ENCODE measurements around the gene CNOT6.

CNOT6 gene

GRCh38 chr5:180516440-180516839, 22.3 kb downstream of the CNOT6 start:
- POLR2A ChIA-PET = interaction anchor here (0.7 to 1.0 kb wide), 2 partner anchors 134 to 231 kb away, joined by 3 read pairs; no protein-coding TSS in a partner anchor
- TF ChIP-seq PRDM1 (tag by site-specific recombination; IDR thresholded peaks at IDR 0.05) (no peak), ZNF776 (tag by site-specific recombination; IDR thresholded peaks at IDR 0.05; ENCODE audit: borderline replicate concordance) (no peak), SP7 (tag by site-specific recombination; IDR thresholded peaks at IDR 0.05) (no peak), ZNF148 (tag by site-specific recombination; IDR thresholded peaks at IDR 0.05; ENCODE audit: borderline replicate concordance) (no peak), ZNF701 (tag by site-specific recombination; IDR thresholded peaks at IDR 0.05) (no peak), ZNF302 (tag by site-specific recombination; IDR thresholded peaks at IDR 0.05; ENCODE audit: low read depth) (no peak), FEZF1 (tag by site-specific recombination; IDR thresholded peaks at IDR 0.05) (peak; percentile 49), ZNF561 (tag by site-specific recombination; IDR thresholded peaks at IDR 0.05; ENCODE audit: borderline replicate concordance) (no peak), BCL6B (tag by site-specific recombination; IDR thresholded peaks at IDR 0.05) (no peak), ZNF473 (tag by site-specific recombination; IDR thresholded peaks at IDR 0.05) (no peak), PRDM6 (tag by site-specific recombination; IDR thresholded peaks at IDR 0.05) (peak; percentile 94), ZNF146 (tag by site-specific recombination; IDR thresholded peaks at IDR 0.05) (no peak), ZNF791 (tag by site-specific recombination; IDR thresholded peaks at IDR 0.05) (no peak), ZNF404 (tag by site-specific recombination; IDR thresholded peaks at IDR 0.05) (no peak), ZBTB26 (tag by site-specific recombination; optimal IDR thresholded peaks at IDR 0.05) (no peak), MZF1 (tag by site-specific recombination; IDR thresholded peaks at IDR 0.05; ENCODE audit: borderline replicate concordance) (no peak), ZNF514 (tag by site-specific recombination; IDR thresholded peaks at IDR 0.05) (no peak), ZSCAN4 (tag by site-specific recombination; IDR thresholded peaks at IDR 0.05) (no peak), ZNF223 (tag by site-specific recombination; IDR thresholded peaks at IDR 0.05) (no peak), EGR2 (tag by site-specific recombination; IDR thresholded peaks at IDR 0.05; ENCODE audit: low read depth) (no peak), ZNF16 (tag by site-specific recombination; IDR thresholded peaks at IDR 0.05; ENCODE audit: low read depth) (no peak), ZNF112 (tag by site-specific recombination; IDR thresholded peaks at IDR 0.05) (no peak), ZNF24 (tag by site-specific recombination; IDR thresholded peaks at IDR 0.05) (no peak), OSR2 (tag by site-specific recombination; IDR thresholded peaks at IDR 0.05) (peak; percentile 42; the same call in 1 of the 2 replicates), ZNF624 (tag by site-specific recombination; IDR thresholded peaks at IDR 0.05) (no peak), ZNF155 (tag by site-specific recombination; IDR thresholded peaks at IDR 0.05) (no peak), ZNF549 (tag by site-specific recombination; IDR thresholded peaks at IDR 0.05) (no peak), ZNF513 (tag by site-specific recombination; IDR thresholded peaks at IDR 0.05) (no peak), ZNF843 (tag by site-specific recombination; IDR thresholded peaks at IDR 0.05) (peak; percentile 52; the same call in 1 of the 2 replicates), ZNF707 (tag by site-specific recombination; IDR thresholded peaks at IDR 0.05) (no peak)
- H3K9me3 ChIP-seq (ENCODE audit: control insufficient read depth, insufficient read depth, low read depth, low read length) = no peaks in the 10 kb centered on the region

More at GRCh38 chr5:180516440-180516839, 22.3 kb downstream of the CNOT6 start:
- Histone ChIP-seq H3K4me1 (ENCODE audit: control insufficient read depth, insufficient read depth, low read length) (peaks cover 22% of the 10 kb centered on the region), H3K4me3 (ENCODE audit: low read depth, low read length) (no peak overlapping the region), H3K36me3 (ENCODE audit: control insufficient read depth in 2 of 2, insufficient read depth in 1 of 2, low read length in 2 of 2) (no peaks in the 10 kb centered on the region; a peak in 1 of 3 replicates), H3K27ac (ENCODE audit: extremely low read depth, low read depth, low read length) (peak overlapping the region; percentile 22; the same call in 1 of the 2 replicates)
- CTCF ChIA-PET = interaction anchor here (1.4 kb wide), 1 partner anchor 16 kb away, joined by 3 read pairs; no protein-coding TSS in a partner anchor
